G401 (cell line): ENCODE data around the gene CIZ1. TPM values are rescaled to one million over a fixed set of nuclear protein-coding genes. Genes with fewer than 3 reads are reported as not detected.

Source experiments
- DNase-seq: peaks from one replicate; pipeline ENCODE4 v3.0.0-alpha.2; 2015; ENCODE audit warnings: low spot score
- in situ Hi-C: cut with HindIII; loops from 2 replicates; pipeline ENCODE4 v1.10.0; 2016; ENCODE audit warnings: low sequenced_read_pairs, mixed read lengths
- total RNA-seq: library from RNA; depleted of rRNA; stranded (reverse); fragments of >200 nt; shearing (Covaris generic); gene quantifications from 2 replicates; pipeline ENCODE4 v1.2.3, GENCODE V29; 2014

CIZ1 gene
- total RNA-seq, 1 experiment from 2014 or later: 17.5 TPM

- in situ Hi-C loops: no loop called here
- no peak for DNase-seq
These were observed 39.0 kb downstream of the CIZ1 start for GRCh38 chr9:128152133-128153059.

GRCh38 chr9:128151309-128152132 lies 39.9 kb downstream of the CIZ1 start:
- no peak for DNase-seq
- in situ Hi-C loops: no loop called here

GRCh38 chr9:128150594-128151308 lies 40.6 kb downstream of the CIZ1 start:
- no peak for DNase-seq
- in situ Hi-C loops: no loop called here

GRCh38 chr9:128149951-128150593 lies 41.3 kb downstream of the CIZ1 start:
- in situ Hi-C loops: no loop called here
- no peak for DNase-seq

- no peak for DNase-seq
- in situ Hi-C loops: no loop called here
These were observed 42.2 kb downstream of the CIZ1 start, which contains the start of gene LCN2 for GRCh38 chr9:128149001-128149701. Gene LCN2, plus strand, starts transcription at chr9:128149453. Its CDS starts 73 bp downstream, at chr9:128149526.

GRCh38 chr9:128148509-128149000 lies 42.8 kb downstream of the CIZ1 start:
- no peak for DNase-seq
- in situ Hi-C loops: no loop called here

- in situ Hi-C loops: no loop called here
- DNase-seq: no peak
These were observed 44.7 kb downstream of the CIZ1 start for GRCh38 chr9:128146591-128147120.

GRCh38 chr9:128145951-128146351 lies 45.4 kb downstream of the CIZ1 start:
- in situ Hi-C loops: no loop called here
- no peak for DNase-seq

GRCh38 chr9:128145536-128145935 lies 45.8 kb downstream of the CIZ1 start:
- DNase-seq: no peak
- in situ Hi-C loops: no loop called here

GRCh38 chr9:128144239-128145181 lies 46.9 kb downstream of the CIZ1 start:
- in situ Hi-C loops: no loop called here
- no peak for DNase-seq

GRCh38 chr9:128143525-128144238 lies 47.7 kb downstream of the CIZ1 start:
- no peak for DNase-seq
- in situ Hi-C loops: no loop called here

- DNase-seq: no peak
- in situ Hi-C loops: no loop called here
These were observed 48.8 kb downstream of the CIZ1 start for GRCh38 chr9:128142596-128142995.

- in situ Hi-C loops: no loop called here
- DNase-seq: no peak
These were observed 49.3 kb downstream of the CIZ1 start for GRCh38 chr9:128142061-128142460.

GRCh38 chr9:128141604-128142003 lies 49.8 kb downstream of the CIZ1 start:
- no peak for DNase-seq
- in situ Hi-C loops: no loop called here

- in situ Hi-C loops: no loop called here
These were observed 51.8 kb downstream of the CIZ1 start for GRCh38 chr9:128139621-128140020.

GRCh38 chr9:128138001-128138400 lies 53.4 kb downstream of the CIZ1 start:
- no peak for DNase-seq
- in situ Hi-C loops: no loop called here

More at GRCh38 chr9:128139621-128140020, 51.8 kb downstream of the CIZ1 start:
- no peak for DNase-seq
